Transverse colon (tissue), 4 donors: Measurements from ENCODE around the gene PIGBOS1.

Source experiments
- CTCF ChIP-seq, 5 experiments: fragments of 200-600 bp in 3 of 5; fragments of 450-650 bp in 2 of 5; sonication (generic) in 3 of 5; IDR thresholded peaks; 1 replicate in 2 of 5; 2 replicates in 3 of 5; pipeline ENCODE4 v1.5.1; 2016 to 2017; ENCODE audit warnings: antibody characterized with exemption in 5 of 5, inconsistent platforms in 3 of 5, mild to moderate bottlenecking in 2 of 5, moderate library complexity in 1 of 5
- POLR2A ChIP-seq: fragments of 450-650 bp; IDR thresholded peaks from one replicate; pipeline ENCODE4 v1.6.1; 2016; ENCODE audit warnings: antibody characterized with exemption, mild to moderate bottlenecking, moderate library complexity
- POLR2AphosphoS5 ChIP-seq, 3 donors: sonication (generic); formaldehyde crosslinking; IDR thresholded peaks; one replicate each; pipeline ENCODE4 v1.6.1; 2016; ENCODE audit warnings: antibody characterized with exemption in 3 of 3

GRCh38 chr15:55349282-55349681 is 30.4 kb upstream of the PIGBOS1 start:
- TF ChIP-seq POLR2A (no peak), CTCF (IDR thresholded peaks at IDR 0.05) (no peak), POLR2AphosphoS5 (IDR thresholded peaks at IDR 0.05) (no peak)
